Right cardiac atrium (tissue), 5 donors: ENCODE results near the gene SMIM12. TPM values are rescaled to one million over a fixed set of nuclear protein-coding genes. Genes with fewer than 3 reads are reported as not detected.

Experiments used
- polyA plus RNA-seq: library from polyadenylated mRNA; stranded (reverse); fragments of 200-250 nt; gene quantifications from one replicate; pipeline ENCODE4 v1.2.3, GENCODE V29; 2013
- total RNA-seq, 4 donors: library from RNA; stranded (reverse); fragmentation: NEBNext Ultra II Directional; extraction: Animal tissue kit (Norgen Biotek cat#: 25700); gene quantifications; one replicate each; pipeline ENCODE4 v1.2.1, GENCODE V29; 2021
- donor health status: healthy with polysubstance abuse.
- donor health status: DM: no; HTN: yes; CAD: no.
- donor health status: DM: no; HTN: no; CAD: no.
- donor health status: DM: no; HTN: yes; CAD: no; lungs with severe emphysema.
- donor health status: DM: yes; HTN: yes; CAD: no.

Gene SMIM12
- total and polyA plus RNA-seq, 5 donors = 35.3 to 58.7 (median 40.4) TPM

Other genes starting within 250 kb of the SMIM12 start
- not detected for gene GJB5, start 104.7 kb downstream of the SMIM12 start, total RNA-seq
- gene GJB5, start 104.7 kb downstream of the SMIM12 start, polyA plus RNA-seq = not detected
- not detected for gene GJB4, start 100.0 kb downstream of the SMIM12 start, total RNA-seq
- not detected for gene GJB4, start 100.0 kb downstream of the SMIM12 start, polyA plus RNA-seq
- gene GJB3, start 78.5 kb downstream of the SMIM12 start, total RNA-seq = not detected
- not detected for gene GJB3, start 78.5 kb downstream of the SMIM12 start, polyA plus RNA-seq
- gene GJA4, start 66.8 kb downstream of the SMIM12 start, total RNA-seq = 10 to 100 TPM; 18.0 to 31.4 (median 27.0) TPM
- 28.0 TPM for gene GJA4, start 66.8 kb downstream of the SMIM12 start, polyA plus RNA-seq
- gene DLGAP3, start 69.9 kb upstream of the SMIM12 start, total RNA-seq = under 1 TPM; 0.08 to 0.21 (median 0.14) TPM
- gene DLGAP3, start 69.9 kb upstream of the SMIM12 start, polyA plus RNA-seq = 0.05 TPM
- 10 to 100 TPM; 17.0 to 20.2 (median 18.7) TPM for gene TMEM35B, start 125.6 kb upstream of the SMIM12 start, total RNA-seq
- gene TMEM35B, start 125.6 kb upstream of the SMIM12 start, polyA plus RNA-seq = 31.9 TPM
- gene ZMYM6, start 172.2 kb upstream of the SMIM12 start, total RNA-seq = 10 to 100 TPM; 14.3 to 18.1 (median 16.1) TPM
- 11.5 TPM for gene ZMYM6, start 172.2 kb upstream of the SMIM12 start, polyA plus RNA-seq
- gene ZMYM1, start 219.6 kb upstream of the SMIM12 start, total RNA-seq = 1 to 10 TPM; 5.5 to 9.9 (median 8.9) TPM
- gene ZMYM1, start 219.6 kb upstream of the SMIM12 start, polyA plus RNA-seq = 2.6 TPM